GM19467 (cell line): ENCODE results near the gene MEGF11.

Source experiments
- ATAC-seq: cut with Tn5 transposase; IDR thresholded peaks from one replicate; pipeline ENCODE4 v1.9.1; 2021; ENCODE audit warnings: mild to moderate bottlenecking, moderate library complexity; ENCODE audit not compliant: unreplicated experiment

The MEGF11 gene

DNA sequence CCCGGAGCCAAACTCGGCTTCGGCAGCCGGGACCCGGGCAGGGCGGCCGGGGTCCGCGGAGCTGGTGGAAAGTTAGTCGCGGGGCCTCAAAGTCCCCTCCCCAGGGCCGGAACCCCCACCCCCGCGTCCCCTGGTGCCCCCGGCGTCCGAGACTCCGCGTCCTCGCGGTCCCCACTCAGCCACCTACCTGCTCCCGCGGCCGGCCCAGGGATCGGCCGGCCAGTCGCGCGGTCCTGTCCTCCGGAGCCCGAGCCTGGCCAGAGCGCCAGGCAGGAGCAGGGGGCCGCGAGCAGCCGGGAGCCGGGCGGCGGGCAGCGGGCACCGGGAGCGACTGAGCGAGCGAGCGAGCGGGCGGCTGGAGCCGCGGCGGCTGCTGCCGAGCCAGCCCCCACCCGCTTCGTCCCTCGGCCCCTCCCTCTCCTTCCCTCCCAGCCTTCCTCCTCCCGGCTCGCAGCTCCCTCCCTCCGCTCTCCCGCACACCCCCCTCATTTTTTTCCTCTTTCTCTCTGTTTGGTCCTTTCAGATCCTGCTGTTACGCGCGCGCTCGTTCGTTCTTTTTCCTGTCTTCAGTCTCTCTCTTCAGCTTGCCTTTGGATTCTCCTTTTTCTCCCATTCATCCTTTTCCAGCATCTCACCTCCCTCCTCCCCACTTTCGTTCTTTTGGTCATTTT, at the start of gene MEGF11:
Gene MEGF11, minus strand, starts transcription at position 333 of the 671 bp plus-strand sequence. CDS start 125,347 bp downstream, outside the sequence.
- ATAC-seq = no peak

DNA sequence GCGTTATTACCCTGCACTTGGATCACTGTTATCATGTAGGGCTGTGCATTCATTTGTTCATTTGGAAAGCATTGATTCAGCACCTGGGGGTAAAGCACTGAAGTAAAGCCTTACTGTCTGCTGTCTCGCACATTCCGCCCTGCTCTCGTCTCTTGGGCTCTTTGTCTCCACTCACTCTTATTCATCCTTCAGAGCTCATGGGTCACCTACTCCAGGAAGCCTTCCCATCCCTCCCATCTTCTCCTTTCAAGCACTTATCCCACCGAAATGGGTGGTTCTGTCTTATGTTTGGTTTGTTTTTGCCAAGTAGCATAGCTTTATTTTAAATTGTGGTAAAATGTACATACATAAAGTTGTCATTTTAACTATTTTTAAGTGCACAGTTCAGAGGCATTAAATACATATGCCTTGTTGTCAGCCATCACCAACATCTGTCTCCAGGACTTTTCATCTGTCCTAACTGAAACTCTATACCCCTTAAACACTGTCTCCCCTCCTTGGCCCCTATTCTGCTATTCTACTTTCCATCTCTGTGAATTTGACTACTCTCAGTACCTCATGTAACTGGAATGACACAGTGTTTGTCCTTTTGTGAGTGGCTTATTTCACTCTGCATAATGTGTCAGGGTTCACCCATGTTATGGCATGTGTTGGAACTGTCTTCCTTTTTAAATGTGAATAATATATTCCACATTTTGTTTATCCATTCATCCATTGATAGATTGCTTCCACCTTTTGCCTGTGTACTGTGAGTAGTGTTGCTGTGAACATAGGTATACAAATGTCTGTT, 49.1 kb upstream of the MEGF11 start:
- ATAC-seq = no peak

DNA sequence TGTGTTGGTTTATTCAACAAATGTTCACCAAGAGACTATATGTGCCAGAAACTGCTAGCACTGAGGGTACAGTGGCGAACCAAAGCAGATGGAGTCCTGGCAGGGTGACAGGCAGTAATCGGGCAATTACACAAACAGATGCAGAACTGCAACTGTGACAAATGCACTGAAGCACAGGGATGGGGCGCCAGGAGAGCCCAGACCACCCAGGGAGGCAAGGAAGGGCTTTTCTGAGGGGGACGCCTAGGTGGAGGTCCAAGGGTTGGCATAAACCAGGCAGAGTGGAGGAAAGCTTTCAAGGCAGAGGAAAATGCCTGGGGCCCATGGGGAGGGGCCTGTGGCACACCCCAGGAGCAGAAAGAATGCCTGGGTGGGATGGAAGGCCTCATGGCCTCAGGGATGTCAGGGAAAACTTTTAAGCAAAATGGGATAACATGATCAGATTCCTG, 45.3 kb upstream of the MEGF11 start:
- ATAC-seq = no peak

DNA sequence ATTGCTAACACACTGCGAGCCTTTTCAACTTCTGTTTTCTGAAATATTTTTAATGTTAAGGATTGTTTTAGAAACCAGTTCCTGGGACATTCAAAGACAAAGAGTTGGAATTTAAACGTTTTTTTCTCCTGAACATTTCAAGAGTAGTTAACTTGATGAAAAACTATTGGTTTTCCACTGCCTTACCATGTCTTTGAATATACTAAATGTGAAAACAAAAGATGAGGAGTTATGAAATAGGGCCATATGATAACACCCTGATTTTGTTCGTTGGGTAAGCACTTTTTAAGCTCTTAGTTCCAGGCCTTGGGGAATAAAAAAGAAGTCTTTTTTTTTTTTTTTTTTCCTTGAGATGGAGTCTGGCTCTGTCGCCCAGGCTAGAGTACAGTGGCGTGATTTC, 42.6 kb upstream of the MEGF11 start:
- no peak for ATAC-seq

DNA sequence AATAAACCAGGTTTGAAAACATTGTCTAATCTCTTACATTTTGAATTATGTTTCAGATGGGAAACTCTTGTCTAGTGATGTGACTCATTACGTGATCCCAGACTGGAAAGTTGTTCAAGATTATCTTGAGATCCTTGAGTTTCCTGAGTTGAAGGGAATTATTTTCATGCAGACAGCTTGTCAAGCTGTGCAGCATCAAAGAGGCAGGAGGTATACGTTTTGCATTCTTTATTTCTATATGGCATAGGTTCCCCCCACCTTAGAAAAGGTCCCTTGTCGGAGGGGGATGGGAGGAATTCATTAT, 41.3 kb upstream of the MEGF11 start:
- no peak for ATAC-seq

DNA sequence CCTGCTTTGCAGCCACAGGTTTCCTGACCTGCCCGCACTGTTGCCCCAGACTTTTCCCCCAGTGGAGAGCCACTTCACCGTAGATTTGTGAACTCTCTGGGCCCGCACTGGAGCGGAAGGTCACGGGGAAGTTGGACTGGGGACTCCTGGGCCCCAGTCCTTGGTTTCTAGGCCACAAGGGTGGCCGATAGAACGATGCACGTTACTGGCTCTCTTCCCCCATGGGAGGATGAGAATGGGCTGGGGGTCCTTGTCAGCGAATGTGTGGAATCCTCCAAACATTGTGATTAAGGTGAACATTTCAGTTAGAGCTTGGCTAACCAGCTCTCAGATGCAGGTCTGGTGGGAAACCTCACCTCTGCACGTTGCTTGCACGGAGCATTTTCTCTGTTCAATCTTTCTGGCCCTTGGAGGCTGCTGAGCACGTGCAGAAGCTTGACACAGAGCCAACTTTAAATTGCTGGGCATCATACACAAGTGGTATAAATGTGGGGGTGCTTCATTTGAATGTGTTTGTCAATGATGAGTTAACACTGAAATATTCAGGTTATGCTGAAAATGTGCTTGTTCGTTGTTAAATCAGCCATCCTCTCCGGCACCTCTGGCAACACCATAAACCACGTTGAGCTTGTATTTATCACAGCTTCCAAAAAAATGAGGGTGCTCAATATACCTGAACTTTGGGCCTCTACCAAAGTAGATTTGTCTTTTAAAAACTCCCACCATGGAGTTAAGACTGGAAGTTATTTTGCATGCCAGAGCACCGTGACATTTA, 40.8 kb upstream of the MEGF11 start:
- ATAC-seq = no peak

DNA sequence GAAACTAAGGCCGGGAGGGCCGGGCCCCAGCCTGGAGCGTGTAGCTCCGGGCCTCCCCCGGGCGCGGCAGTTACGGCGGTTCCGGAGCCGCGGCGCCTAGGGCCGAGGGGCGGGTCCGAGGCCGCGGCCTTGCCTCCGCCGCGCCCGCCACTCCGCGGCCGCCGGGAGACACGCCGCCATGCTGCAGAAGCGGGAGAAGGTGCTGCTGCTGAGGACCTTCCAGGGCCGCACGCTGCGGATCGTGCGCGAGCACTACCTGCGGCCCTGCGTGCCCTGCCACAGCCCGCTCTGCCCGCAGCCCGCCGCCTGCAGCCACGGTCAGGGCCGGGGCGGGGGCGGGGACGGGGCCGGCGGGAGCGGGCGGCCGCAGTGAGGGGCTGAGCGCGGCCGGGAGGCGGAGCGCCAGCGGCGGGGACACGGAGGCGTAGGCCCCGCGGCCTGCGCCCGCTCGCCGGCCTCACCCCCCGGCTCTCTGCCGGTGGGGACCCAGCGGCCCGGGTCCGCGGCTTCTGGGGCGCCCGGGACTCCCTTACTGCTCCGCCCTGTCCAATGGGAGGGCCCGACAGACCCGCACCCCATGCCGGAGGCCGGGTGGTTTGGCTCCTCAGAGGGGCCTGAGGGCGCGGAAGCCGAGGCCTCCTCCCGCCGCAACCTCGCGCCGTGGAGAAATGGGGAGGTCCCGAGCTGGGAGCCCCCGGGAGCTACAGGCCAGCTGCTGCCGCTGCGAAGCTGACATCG, 40.0 kb upstream of the MEGF11 start, which contains the start of gene DIS3L:
Gene DIS3L, plus strand, starts transcription at position 150 of the 738 bp plus-strand sequence. Its CDS starts 29 bp downstream, at position 179.
- ATAC-seq = peak; percentile 57

DNA sequence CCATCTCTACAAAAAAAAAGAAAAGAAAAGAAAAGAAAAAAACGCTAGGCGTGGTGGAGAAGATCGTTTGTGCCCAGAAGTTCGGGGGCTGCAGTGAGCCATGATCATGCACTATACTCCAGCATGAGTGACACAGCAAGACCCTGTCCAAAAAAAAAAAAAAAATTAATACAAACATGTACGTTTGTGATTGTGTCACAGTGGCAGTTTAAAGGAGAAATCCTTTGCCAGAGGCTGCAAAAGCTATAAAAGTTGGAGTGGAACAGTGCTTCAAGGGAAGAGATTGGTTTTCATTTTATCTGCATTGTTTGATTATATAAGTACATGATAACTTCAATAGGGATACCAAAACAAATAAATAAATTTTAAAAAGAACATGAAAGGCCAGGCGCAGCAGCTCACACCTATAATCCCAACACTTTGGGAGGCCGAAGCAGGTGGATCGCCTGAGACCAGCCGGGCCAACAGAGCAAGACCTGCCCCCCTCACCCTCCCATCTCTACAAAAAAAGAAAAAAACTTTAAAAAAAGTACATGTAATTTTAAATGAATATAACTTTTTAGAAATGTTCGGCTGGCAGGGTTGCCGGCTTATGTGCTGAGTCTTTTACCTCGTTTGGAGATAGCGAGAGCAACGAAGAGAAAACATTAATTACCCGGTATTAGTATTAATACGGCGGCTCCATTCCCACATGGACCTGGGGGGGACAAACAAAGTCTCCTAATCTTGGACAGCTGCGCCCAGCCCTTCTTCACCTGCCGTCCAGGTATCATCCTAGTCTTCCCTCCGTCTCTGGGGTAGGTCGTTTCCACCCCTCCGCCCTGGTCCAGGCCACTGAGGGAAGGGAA, 39.2 kb upstream of the MEGF11 start:
- no peak for ATAC-seq

DNA sequence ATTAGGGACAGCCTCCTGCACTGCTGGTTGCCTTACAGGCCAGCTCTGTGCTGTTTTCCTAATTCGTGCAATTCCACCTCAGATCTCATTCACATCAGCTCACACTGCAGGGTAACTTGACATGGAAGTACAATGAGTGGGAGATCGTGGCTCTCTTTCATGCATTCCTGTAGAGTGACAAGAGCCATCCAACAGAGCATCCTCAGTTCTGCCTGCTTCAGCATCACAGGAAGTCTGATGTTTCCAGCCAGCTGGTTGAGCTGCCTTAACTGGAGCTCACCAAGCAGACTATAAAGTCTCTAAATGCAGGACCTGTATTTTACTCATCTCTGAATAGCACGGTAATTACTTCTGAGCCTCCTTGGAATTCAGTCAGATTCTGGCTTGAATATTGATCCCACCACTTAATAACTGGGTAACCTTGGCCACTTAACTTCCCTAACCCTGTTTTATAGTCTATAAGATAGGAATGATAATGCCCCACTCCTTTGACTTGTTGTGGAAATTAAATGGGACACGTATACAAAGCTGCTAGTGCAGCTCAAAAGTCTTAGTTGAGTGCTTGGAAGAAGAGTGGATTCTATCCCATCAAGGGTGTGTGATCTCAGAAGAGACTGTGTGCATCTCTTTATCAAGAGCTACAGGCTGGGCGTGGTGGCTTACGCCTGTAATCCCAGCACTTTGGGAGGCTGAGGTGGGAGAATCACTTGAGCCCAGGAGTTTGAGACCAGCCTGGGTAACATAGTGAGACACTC, 38.4 kb upstream of the MEGF11 start:
- ATAC-seq = no peak

DNA sequence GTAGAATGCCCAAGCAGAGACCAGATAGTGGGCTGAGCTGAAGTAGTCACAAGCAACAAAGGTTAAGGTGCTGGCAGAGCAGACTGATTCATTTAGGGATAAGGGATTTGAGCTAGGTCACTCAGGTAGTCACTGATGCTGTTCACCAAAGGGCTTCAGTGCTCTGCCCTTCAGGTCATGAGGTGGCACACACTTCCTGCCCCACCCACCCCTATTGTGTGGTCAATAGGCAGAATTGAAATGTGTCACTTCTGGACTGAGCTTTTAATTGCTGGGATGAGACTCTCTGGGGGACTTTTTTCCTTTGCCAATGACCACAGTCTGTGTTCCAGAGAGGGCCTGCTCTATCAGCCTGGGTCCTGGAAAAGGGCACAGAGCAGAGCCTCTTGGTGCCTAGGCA, 37.0 kb upstream of the MEGF11 start:
- no peak for ATAC-seq

DNA sequence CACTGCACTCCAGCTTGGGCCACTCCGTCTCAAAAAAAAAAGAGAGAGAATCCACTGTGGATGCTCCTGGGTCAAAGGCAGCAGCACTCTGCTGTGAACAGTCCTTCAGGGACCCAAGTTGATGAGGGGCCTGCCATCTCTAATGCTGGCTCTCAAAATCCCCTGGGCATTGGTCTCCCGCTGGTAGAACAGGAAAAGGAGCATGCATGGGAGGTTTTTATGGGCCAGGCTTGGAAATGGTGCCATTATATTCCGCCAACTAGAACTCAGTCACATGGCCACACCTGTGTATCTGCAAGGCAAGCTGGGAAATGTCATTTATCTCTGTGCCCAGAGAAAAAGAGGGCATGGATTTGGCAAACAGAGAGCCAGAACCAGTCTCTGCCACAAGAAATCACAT, 36.5 kb upstream of the MEGF11 start:
- no peak for ATAC-seq

DNA sequence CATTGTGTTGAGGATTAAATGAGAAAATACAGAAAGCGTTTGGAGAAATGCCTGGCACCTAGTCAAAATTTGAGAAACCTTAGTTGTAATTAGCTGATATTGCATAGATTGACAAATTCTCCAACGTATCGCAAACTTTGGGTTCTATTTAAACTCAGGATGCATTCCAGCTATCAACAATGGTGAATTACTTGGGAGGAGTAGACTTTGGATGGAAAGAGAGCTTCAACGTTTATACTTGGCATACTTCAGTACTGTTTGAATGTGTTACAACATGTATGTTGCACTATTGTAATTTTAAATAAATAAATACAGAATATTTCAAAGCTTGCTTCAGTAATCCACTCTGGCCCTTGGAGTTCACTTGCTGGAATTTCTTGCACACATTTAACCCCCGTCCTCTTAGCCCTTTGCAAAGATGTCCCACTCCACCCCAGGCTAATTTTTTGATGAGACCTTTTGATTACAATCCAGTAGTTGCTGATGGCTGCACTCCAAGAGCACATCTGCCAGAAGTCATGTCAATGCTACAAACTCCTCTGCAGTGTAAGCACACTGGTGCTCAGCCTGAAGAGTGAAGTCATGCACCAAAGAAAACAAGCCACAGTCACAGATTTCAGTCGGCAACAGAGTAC, 35.1 kb upstream of the MEGF11 start:
- no peak for ATAC-seq

DNA sequence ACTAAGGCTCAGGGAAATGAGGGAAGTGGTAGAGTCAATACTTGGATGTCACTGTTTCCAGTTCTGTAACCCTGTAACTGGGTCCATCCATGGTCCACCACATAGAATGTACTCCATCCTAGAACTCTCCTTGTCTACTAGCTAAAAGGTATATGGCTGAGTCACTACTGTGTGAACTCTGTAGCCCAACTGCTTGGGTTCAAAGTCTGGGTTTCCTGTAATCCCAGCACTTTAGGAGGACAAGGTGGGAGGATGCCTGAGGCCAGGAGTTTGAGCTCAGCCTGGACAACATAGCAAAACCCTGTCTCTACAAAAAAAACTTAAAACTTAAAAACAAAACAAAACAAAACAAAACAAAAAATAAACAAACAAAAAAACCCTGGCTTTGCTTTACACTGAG, 34.5 kb upstream of the MEGF11 start:
- ATAC-seq = no peak

DNA sequence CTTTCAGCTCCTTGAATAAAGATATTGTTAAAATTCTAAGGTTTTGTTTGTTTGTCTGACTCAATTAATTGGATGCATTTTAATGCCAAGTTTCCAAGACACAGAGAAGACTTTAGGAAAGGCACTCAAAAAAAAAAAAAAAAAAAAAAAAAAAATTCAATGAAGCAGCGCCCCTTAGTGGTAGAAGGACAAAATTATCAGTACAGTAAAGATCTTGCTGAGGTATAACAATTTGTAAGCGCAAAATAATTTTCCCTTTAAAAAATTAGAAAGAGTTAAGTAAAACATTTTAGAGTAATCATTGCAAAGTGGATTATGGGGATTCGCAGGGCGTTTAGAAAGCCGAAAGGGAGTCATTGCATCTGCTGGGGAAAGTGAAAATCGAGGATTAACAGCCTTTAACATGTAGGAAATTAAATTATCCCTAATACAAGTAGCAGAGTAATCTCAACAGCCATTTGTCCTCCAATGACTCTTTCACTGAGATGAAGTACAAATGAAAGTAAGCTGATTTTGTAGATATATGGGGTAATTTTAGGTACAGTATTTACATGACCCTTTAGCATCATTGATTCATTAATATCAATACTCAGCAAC, 34.0 kb upstream of the MEGF11 start:
- no peak for ATAC-seq

DNA sequence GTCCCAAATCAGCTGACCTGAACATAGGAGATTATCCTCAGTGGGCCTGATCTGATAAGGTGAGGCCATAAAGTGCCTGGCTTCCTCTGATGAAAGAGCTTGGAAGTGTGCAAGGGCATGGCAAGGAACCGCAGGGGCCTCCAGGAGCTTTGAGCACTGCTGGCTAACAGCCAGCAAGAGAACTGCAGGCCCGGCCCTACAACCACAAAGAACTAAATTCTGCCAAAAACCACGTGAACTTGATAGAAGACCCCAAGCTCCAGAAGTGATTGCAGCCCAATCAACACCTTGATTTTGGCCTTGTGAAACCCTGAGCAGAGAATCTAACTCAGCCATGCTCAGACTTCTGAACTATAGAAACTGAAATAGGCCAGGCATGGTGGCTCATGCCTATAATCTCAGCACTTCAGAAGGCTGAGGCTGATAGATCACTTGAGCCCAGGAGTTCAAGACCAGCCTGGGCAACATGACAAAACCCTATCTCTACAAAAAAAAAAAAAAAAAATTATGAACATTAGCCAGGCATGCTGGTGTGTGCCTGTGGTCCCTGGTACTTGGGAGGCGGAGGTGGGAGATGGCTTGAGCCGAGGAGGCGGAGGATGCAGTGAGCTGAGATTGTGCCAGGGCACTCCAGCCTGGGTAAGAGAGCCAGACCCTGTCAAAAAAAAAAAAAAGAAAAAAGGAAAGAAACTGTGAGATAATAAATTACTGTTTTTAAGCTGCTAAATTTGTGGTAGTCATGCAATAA, 32.2 kb upstream of the MEGF11 start:
- no peak for ATAC-seq

DNA sequence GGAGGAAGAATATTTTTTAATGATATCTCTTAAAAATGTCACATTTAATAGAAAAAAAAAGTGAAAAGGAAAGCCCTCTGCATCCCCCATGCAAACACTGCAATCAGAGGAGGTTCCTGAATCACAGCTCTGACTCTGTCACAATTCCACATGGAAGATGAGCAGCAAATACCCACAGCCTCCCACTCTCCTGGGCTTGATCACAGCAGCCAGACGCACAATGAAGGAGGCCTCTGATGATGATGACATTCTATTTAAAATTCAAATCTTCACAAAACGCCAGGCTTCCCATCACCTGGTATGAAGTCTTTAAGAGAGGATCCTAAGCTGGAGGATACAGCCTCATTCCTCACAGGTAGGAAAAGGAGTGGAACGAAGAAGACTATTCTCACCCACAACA, 30.7 kb upstream of the MEGF11 start:
- no peak for ATAC-seq

DNA sequence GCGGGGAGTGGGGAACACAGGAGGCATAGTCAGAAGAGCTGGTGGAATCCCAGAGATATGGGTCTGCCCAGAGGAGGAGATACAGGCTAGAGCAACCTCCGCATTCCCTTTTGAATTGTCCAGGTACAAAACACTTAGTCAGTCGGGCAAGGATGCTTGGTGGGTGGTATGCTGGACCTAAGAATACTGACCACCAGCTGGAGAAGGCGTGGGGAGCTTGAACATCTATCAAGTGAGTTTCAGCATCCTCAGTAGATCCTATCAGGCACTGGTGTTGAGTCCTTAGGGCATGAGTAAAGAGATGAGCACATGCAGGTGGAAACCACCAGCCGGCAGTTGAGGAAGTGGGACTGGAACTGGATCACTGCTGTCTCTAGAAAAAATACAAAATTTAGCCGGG, 25.1 kb upstream of the MEGF11 start:
- no peak for ATAC-seq

DNA sequence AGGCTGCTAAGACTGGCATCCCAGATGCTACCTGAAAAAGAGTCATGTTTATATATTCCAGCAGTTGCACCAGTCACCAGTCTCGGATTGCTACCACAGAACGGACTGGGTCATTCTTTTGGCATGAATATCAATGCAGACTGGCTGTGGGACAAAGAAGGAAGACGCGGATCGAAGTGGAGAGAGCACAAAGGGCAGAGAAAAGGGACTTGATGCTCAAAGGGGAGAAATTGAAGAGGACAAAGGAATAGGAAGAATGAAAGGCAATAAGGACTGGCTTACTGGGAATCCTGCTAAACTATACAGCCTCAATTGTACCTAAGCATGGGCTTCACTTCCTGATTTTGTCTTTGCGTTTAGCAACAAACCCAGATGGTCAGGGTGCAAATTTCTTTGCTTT, 24.5 kb upstream of the MEGF11 start:
- ATAC-seq = no peak
